ENCODE measurements around the gene ADARB2.

ADARB2 gene

DNA sequence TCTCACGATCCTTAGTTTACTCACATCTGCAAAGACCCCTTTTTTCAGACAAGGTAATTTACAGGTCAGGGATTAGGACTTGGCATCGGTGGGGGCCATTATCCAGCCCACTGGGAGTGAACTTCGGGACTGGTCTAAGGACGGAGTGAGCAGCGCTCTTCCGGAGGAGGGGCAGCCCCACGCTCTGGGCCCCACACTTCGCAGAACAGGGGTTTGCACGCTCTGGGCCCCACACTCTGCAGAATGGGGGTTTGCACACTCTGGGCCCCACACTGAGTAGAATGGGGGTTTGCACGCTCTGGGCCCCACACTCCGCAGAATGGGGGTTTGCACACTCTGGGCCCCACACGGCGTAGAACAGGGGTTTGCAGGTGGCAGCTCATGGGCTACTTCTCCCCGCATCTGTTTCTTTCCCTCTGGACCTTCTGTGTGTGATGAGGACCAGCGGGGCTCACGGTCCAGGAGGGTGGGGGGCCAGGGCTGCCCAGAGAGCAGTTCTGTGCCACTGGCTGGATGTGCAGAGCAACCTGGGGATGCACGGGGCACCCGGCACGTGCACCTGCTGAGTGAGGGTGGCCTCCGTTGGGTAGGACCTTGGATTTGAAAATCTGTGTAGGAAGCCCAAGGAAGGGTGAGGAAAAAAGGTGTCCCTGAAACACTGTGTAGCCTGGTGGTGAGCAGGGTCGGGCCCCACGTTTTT lies 546.4 kb downstream of the ADARB2 start:
- no peak for DNase-seq

DNA sequence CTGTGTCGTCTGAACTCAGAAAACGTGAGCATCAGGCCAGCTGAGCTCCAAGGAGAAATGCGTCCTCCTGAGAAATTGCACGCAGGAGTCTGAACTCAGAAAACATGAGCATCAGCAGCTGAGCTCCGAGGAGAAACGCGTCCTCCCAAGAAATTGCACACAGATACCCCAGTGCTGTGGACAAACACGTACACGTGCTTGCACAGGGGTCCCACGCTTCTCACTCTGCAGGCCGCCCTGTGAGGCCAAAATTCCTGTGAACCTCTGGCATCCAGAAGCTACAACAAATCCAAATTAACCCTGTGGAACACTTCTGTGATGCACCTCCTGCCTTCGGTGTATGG lies 547.3 kb downstream of the ADARB2 start:
- DNase-seq, result no peak

GRCh38 chr10:1189166-1190051 lies 547.9 kb downstream of the ADARB2 start:
- DNase-seq, result no peak

- DNase-seq, result no peak
Measured at GRCh38 chr10:1188558-1189135, 548.7 kb downstream of the ADARB2 start.

DNA sequence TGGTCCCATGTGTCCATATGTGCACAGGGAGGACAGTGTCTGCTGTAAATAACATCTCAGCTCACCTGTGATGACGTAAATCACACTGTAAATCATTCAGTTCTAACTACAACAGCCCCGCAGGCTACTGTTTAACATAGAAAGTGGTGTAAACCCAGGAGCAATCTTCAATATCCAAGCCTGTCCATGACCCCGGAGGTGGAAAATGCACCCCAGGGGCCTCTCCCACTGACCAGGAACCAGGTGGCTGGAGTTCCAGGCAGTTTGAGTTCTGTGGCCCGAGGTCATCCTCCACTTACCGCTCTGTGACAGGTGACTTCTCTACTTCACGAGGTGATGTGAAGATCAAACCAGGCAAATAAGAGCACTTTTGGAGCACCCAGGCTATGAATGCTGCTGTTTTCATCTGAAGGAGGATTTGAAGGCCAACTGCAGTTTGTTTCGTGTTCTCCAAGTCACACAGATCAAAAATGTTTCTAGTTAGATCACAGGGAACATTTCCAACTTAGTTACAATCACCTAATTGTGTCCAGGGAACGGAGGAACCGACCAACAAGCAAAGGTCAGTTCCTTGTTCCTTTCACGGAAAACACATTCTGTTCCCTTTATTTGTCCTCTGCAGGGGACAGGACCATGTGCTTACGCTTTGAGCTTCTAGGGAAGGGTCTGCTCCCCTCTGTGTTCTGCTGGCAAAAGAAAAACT lies 549.3 kb downstream of the ADARB2 start:
- DNase-seq, result no peak

DNA sequence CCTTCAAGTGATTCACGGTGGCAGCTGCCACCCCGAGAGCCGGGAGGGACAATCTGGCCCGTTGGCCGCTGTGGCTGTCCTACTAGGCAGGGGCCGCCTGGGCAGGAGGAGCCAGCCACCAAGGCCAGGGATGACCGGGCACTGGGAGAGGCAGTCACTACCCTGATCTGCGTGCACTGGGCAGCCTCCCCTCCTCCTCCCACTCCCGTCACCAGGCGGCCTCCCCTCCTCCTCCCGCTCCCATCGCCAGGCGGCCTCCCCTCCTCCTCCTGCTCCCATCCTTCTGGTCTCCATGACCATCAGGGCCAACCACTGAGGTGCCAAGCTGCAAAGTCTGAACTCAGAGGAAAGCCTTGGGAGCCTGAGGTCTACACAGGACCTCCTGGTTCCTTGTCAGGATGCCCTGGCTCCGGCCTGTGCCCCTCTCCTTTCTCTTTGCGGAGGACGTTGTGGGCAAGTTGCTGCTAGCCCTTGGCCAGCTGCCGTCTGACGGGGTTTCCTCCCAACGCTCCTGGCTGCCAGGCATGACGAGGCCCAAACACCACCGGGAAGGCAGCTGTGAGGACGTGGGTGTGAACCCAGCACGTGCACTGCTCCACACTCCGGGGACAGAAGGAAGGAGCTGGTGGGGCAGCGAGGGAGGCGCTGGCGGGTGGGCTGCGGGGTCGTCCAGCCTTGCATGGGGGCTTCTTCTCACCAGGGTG lies 550.0 kb downstream of the ADARB2 start:
- no peak for DNase-seq

- DNase-seq, result no peak
Measured at GRCh38 chr10:1186683-1186990, 550.7 kb downstream of the ADARB2 start.

DNA sequence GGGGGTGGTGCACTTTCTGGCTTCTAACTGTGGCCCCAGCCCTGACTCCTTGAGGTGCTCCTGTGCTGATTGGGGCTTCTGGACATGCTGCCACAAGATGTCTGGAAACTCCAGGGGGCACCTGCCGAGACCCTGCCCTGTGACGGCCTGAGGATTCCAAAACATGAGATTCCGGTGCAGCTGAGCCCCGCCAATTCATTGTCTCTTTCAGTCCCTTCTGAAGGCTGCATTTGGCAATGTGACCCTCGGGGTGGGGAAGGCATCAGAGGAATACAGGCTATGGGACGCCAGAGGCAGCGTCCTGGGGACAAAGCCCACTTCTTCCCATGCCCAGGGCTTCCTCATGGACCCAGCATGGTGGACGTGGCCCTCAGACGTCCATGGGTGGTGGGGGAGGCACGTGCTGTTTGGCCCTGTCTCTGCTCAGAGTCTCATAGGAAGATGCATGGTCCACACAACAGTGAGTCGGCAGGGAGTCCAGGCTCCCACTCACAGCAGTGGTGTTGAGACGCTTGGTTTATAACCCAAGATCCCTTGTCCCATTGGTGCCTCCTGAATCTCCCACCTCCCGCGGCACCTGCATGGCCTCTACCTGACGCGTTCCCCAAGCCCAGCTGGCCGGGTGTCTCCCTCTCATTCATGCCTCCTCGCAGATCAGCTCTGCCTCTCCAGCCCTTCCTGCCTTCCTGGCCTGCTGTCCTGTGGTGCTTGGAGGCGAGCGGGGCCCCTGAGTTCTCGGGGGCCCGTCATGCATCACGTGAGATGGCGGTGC lies 551.2 kb downstream of the ADARB2 start:
- DNase-seq, result no peak

DNA sequence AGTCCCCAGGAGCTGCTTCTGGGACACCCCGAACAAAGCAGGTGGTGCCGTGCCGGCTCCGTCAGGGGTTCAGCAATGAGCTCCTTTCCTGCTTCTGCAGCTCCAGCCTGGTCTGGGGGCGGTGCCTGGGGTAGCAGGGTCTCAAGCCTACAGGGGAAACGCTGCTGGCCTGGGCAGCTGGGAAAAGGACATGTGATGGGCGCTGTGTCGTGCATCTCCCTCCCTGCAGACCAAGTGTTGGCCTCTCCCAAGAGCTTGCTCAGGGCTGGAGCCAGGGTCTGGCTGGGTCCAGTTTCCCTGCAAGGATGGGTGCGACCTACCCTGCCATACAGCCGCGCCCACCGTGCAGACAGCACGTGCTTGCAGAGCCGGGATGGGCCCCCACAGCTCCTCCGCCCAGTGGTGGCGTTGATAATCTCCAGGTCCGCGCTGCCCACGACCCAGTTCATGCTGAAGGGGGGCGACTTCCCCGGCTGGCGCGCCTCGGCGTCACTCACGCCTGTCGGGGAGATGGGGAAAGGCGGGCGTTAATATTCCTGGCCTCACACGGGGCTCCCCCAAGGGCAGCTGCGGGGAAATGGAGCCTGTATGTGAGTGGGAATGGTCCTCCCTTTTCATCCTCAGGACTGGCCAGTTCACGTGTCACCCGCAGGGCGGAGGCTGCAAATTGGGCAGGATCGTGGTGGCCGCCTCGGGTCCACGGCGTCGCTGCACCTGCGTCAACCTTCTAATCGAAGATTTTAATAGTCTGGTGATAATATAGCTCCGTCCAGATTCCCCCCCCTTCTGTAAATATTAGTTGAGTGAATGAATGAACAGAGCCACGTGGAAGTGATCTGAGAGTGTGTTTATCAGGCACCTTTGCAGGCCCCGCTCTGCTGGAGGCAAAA lies 552.5 kb downstream of the ADARB2 start:
- DNase-seq, result no peak

DNA sequence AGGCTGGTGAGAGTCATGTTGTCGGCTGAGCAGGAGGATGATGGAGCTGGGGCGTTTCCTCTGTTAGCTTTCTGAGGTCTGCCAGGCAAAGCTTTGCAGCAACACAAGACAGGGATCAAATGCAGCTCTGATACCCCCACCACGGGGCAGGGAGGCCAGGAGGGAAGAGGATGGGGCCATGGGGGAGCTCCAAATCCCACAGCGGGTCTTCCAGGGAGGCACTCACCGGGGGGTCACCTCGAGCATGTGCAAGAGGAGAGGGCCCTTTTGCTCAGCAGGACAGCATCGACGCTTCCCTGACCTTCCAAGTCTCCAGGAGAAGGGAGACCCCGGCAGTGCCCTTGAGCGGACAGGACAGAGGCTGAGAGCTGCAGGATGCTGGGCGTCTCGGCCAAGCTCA lies 553.6 kb downstream of the ADARB2 start:
- DNase-seq, result no peak

DNA sequence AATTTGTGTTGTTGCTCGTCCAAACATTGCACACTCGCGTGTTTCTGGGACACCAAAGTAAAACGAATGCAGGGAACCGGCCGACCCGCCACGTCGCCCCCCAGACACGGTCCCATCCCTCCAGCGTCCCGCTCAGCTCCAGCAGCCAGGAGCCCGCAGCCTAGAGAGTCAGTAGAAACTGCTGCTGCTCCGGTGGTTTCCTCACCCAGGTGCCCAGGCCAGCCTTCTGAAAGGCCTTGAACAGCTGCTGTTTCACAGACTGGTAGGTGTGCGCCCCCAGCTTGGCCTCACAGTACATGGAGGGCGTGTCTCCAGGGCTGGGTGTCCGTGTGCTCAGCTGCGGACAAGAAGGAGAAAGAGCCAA lies 554.3 kb downstream of the ADARB2 start:
- no peak for DNase-seq

DNA sequence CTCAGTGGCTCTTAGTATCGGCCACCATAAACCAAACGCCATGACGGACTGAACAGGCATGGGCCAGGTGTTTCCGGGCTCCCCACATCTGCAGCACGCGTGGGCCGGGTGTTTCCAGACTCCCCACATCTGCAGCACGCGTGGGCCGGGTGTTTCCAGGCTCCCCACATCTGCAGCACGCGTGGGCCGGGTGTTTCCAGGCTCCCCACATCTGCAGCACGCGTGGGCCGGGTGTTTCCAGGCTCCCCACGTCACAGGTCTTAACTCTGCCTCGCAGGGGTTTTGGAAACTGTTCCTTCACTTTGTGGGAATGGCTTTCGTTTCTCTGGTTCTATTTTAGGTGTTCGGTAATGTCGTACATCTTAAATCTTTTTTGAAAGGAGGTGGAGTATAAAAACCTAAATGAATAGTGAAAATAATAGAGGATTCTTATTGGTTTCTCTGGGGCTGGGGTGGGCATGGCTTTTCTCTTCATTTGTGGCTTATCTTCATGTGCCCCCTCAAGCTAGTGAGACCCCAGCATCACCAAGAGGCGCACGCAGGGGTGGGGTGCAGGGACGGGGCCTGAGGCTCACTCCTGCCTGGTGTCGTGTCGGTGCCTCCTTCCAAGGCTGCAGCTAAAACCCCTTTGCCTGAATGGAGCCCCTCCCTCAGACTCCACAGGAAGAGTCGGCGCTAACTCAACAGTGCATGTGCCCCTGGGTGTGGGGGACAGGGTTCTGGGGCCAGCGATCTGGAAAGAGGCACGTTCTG lies 554.9 kb downstream of the ADARB2 start:
- DNase-seq, result no peak

GRCh38 chr10:1180836-1181235 lies 556.5 kb downstream of the ADARB2 start:
- DNase-seq, result no peak

DNA sequence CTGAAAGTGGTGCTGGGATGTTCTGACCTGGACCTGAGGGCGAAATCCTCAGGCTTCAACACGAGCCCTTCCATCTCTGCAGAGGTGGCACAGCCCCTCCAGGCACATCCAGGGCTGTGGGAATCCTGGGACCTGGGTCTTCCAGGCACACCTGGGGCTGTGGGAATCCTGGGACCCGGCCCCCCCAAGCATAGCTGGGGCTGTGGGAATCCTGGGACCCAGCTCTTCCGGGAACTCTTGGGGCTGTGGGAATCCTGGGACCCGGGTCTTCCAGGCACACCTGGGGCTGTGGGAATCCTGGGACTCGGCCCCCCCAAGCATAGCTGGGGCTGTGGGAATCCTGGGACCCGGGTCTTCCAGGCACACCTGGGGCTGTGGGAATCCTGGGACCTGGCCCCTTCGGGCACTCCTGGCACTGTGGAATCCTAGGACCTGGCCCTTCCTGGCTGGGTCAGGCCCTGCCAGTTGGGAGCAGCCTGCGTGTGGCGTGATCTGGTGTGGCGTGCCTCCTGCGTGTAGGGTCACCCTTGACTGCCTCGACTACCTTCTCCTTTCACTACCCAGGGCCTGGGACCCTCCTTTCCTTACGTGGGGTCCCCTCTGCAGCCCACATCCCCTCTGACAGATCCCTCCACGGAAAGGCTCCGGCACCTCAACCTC lies 557.1 kb downstream of the ADARB2 start:
- DNase-seq, result no peak

DNA sequence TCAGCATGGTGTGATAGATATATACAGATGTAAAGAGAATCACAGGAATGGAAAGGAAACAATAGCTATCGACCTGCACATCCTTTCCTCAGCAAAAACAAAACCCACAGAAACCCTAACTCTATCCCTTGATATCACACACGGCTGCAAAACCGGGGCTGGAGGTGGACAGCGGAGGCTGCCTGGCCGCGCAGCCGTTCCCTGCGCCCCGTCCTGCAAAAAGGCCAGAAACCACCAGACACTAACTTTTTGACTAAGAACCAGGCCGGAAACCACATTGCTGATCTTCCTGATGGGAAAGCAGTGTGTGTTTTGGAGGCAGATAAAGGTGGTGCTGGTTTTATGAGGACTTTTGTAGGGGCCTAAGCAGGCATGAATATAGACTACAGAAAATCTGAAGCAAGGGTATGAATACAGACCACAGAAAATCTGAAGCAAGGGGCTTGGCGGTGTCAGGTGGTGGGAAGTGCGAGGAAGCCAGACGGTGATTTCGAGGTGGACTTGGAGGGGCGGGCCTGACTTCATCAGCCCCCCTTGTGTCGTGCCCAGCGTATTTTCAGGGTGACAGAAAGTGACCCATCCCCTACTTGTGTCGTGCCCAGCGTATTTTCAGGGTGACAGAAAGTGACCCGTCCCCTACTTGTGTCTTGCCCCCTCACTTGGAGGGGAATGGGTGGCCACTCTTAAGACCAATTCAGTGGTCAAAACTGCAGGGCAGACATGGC lies 557.8 kb downstream of the ADARB2 start:
- no peak for DNase-seq

- DNase-seq, result no peak
Measured at GRCh38 chr10:1178506-1178905, 558.8 kb downstream of the ADARB2 start.

GRCh38 chr10:1177936-1178335 lies 559.4 kb downstream of the ADARB2 start:
- no peak for DNase-seq

- no peak for DNase-seq
Measured at GRCh38 chr10:1175956-1176565, 561.3 kb downstream of the ADARB2 start.

DNA sequence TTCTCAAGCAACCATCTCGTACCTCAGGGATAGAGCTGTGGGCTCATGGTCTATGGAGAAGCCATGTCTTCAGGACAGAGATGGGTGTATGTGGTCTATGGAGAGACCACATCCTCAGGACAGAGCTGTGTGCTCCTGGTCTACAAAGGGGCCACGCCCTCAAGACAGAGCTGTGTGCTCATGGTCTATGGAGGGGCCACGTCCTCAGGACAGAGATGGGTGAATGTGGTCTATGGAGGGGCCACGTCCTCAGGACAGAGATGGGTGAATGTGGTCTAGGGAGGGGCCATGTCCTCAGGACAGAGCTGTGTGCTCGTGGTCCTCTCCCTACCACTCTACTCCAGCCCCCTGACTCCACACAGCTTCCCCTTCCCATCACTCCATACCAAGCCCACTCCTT lies 563.3 kb downstream of the ADARB2 start:
- DNase-seq, result no peak
